Neural cell (in vitro differentiated cells): ENCODE data around the gene TNRC6A.

Source experiments
- CTCF ChIP-seq: fragments of 450-650 bp; IDR thresholded peaks from 2 replicates; pipeline ENCODE4 v1.5.1; 2014; ENCODE audit warnings: antibody characterized with exemption, mild to moderate bottlenecking, moderate library complexity; ENCODE audit not compliant: poor library complexity, severe bottlenecking
- EP300 ChIP-seq: fragments of 450-650 bp; conservative IDR thresholded peaks from 2 replicates; pipeline ENCODE4 v1.6.1; 2014; ENCODE audit warnings: antibody characterized with exemption, mild to moderate bottlenecking, moderate library complexity; ENCODE audit not compliant: poor library complexity, severe bottlenecking
- EZH2 ChIP-seq: fragments of 200-600, 300-800 bp; shearing (Covaris generic), sonication (generic); IDR thresholded peaks from 2 replicates; pipeline ENCODE4 v1.6.1; 2014; ENCODE audit warnings: antibody characterized with exemption, low read length, borderline replicate concordance, mild to moderate bottlenecking; ENCODE audit not compliant: insufficient read depth, poor library complexity, severe bottlenecking
- MXI1 ChIP-seq: fragments of 450-650 bp; conservative IDR thresholded peaks from 2 replicates; pipeline ENCODE4 v1.6.1; 2014; ENCODE audit warnings: antibody characterized with exemption, mild to moderate bottlenecking; ENCODE audit not compliant: poor library complexity, severe bottlenecking
- POLR2AphosphoS5 ChIP-seq: IDR thresholded peaks from 2 replicates; pipeline ENCODE4 v1.6.1; 2012
- RAD21 ChIP-seq: fragments of 450-650 bp; conservative IDR thresholded peaks from 2 replicates; pipeline ENCODE4 v1.6.1; 2014; ENCODE audit warnings: antibody characterized with exemption, mild to moderate bottlenecking, moderate library complexity
- TAF1 ChIP-seq: IDR thresholded peaks from 2 replicates; pipeline ENCODE4 v1.6.1; 2012; ENCODE audit warnings: low read depth
- TF ChIP-seq, protein P1 (sequence below): IDR thresholded peaks from 2 replicates; pipeline ENCODE4 v1.6.1; 2012; ENCODE audit warnings: borderline replicate concordance

- TF ChIP-seq MXI1 (no peak), POLR2AphosphoS5 (no peak), CTCF (no peak), EZH2 (no peak), TAF1 (no peak), RAD21 (no peak), EP300 (no peak)
- TF ChIP-seq, protein P1, sequence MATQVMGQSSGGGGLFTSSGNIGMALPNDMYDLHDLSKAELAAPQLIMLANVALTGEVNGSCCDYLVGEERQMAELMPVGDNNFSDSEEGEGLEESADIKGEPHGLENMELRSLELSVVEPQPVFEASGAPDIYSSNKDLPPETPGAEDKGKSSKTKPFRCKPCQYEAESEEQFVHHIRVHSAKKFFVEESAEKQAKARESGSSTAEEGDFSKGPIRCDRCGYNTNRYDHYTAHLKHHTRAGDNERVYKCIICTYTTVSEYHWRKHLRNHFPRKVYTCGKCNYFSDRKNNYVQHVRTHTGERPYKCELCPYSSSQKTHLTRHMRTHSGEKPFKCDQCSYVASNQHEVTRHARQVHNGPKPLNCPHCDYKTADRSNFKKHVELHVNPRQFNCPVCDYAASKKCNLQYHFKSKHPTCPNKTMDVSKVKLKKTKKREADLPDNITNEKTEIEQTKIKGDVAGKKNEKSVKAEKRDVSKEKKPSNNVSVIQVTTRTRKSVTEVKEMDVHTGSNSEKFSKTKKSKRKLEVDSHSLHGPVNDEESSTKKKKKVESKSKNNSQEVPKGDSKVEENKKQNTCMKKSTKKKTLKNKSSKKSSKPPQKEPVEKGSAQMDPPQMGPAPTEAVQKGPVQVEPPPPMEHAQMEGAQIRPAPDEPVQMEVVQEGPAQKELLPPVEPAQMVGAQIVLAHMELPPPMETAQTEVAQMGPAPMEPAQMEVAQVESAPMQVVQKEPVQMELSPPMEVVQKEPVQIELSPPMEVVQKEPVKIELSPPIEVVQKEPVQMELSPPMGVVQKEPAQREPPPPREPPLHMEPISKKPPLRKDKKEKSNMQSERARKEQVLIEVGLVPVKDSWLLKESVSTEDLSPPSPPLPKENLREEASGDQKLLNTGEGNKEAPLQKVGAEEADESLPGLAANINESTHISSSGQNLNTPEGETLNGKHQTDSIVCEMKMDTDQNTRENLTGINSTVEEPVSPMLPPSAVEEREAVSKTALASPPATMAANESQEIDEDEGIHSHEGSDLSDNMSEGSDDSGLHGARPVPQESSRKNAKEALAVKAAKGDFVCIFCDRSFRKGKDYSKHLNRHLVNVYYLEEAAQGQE = no peak
These were observed 93.1 kb downstream of the TNRC6A start for GRCh38 chr16:24822542-24822941.
